BE2C (cell line): Measurements from ENCODE around the gene ALG9.

Experiments
- DNase-seq: peaks from one replicate; pipeline ENCODE4 v3.0.0-alpha.2; 2020
- H3K27me3 ChIP-seq: fragments of 250-450 bp; sonication (Bioruptor Pico); 2 replicates; pipeline ENCODE4 v1.5.1; 2020; ENCODE audit warnings: mild to moderate bottlenecking
- H3K36me3 ChIP-seq: fragments of 250-450 bp; sonication (Bioruptor Pico); 2 replicates; pipeline ENCODE4 v1.5.1; 2020; ENCODE audit warnings: mild to moderate bottlenecking
- H3K4me1 ChIP-seq: fragments of 250-450 bp; sonication (Bioruptor Pico); 2 replicates; pipeline ENCODE4 v1.5.1; 2020
- H3K4me3 ChIP-seq: 2 replicates; pipeline ENCODE4 v1.5.1; 2011; ENCODE audit warnings: low read depth, low read length
- H3K9me3 ChIP-seq: fragments of 250-450 bp; sonication (Bioruptor Pico); 2 replicates; pipeline ENCODE4 v1.5.1; 2020
- CTCF ChIP-seq: IDR thresholded peaks from 2 replicates; pipeline ENCODE4 v1.5.1; 2012; ENCODE audit warnings: mild to moderate bottlenecking, low read depth, low read length

The ALG9 gene

DNA sequence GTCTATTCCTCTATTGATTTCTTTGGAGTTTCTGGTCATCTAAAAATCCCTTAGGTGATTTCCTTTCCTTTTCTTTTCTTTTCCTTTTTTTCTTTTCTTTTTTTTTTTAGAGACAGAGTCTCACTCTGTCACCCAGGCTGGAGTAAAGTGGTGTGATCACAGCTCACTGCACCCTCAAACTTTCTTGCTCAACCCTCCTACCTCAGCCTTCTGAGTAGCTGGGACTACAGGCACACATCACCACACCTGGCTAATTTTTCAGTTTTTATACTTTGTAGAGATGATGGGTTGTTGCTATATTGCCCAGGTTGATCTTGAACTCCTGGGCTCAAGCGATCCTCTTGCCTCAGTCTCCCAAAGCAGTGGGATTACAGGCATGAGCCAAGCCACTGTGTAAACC lies 45.4 kb upstream of the ALG9 start:
- Histone ChIP-seq H3K27me3 (no peaks in the 10 kb centered on the region), H3K4me3 (no peak overlapping the region), H3K4me1 (no peaks in the 10 kb centered on the region), H3K9me3 (no peaks in the 10 kb centered on the region), H3K36me3 (no peaks in the 10 kb centered on the region)
- no peak for DNase-seq
- no peak for TF ChIP-seq CTCF

GRCh38 chr11:111913997-111914396 lies 42.6 kb upstream of the ALG9 start:
- H3K36me3 ChIP-seq: no peaks in the 10 kb centered on the region
- H3K4me3 ChIP-seq: no peak overlapping the region
- H3K4me1 ChIP-seq: no peaks in the 10 kb centered on the region
- TF ChIP-seq CTCF: no peak
- DNase-seq: no peak
- H3K27me3 ChIP-seq: no peaks in the 10 kb centered on the region; the same call in 1 of the 2 replicates
- no peaks in the 10 kb centered on the region for H3K9me3 ChIP-seq

GRCh38 chr11:111913031-111913861 lies 41.9 kb upstream of the ALG9 start:
- no peak for TF ChIP-seq CTCF
- Histone ChIP-seq H3K4me3 (no peak overlapping the region), H3K27me3 (no peaks in the 10 kb centered on the region; the same call in 1 of the 2 replicates), H3K9me3 (no peaks in the 10 kb centered on the region), H3K4me1 (no peaks in the 10 kb centered on the region), H3K36me3 (no peaks in the 10 kb centered on the region)
- DNase-seq: no peak

DNA sequence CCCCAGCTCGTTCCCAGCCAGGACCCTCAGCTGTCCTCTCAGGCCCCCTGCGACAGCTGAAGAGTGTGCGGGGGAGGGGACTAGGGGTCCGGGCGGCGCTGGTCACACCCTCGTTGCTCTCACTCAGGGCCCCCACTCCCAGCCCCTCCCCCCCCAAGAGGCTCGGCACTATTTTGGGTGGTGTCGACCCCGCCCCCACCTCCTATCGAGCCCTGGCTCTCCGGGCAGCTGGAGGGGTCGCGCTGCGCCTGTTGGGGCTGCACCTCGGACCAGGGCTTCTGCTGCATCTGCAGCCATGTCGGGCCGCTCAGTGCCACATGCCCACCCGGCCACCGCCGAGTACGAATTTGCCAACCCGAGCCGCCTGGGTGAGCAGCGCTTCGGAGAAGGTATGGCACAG lies 41.2 kb upstream of the ALG9 start, which contains the start of gene HSPB2:
Gene HSPB2 (plus strand): TSS at position 200 of the 400 bp plus-strand sequence. CDS start 96 bp downstream, at position 296.
- Histone ChIP-seq H3K36me3 (no peaks in the 10 kb centered on the region), H3K4me3 (no peak within 1 kb of the TSS), H3K27me3 (no peaks in the 10 kb centered on the region; the same call in 1 of the 2 replicates), H3K4me1 (no peaks in the 10 kb centered on the region), H3K9me3 (no peaks in the 10 kb centered on the region)
- no peak for DNase-seq
- TF ChIP-seq CTCF: no peak

GRCh38 chr11:111911563-111912401 lies 40.4 kb upstream of the ALG9 start, which contains the start of gene CRYAB:
Gene CRYAB, minus strand, starts transcription at chr11:111911770. Its CDS starts 46 bp downstream, at chr11:111911724.
- Histone ChIP-seq H3K9me3 (no peaks in the 10 kb centered on the region), H3K4me1 (no peaks in the 10 kb centered on the region), H3K36me3 (no peaks in the 10 kb centered on the region), H3K27me3 (no peaks in the 10 kb centered on the region; the same call in 1 of the 2 replicates), H3K4me3 (no peak within 1 kb of the TSS)
- TF ChIP-seq CTCF: no peak
- DNase-seq: no peak
